Activated naive CD4-positive, alpha-beta T cell treated with anti-CD3 and anti-CD28 coated beads, Interleukin-2, amount 50 U/mL, for 24 hours (primary cell): Measurements from ENCODE around the gene NUDT13.

ENCODE experiments used
- H3K27ac Mint-ChIP-seq: one replicate; pipeline ENCODE4 v1.8.0; 2021; ENCODE audit warnings: mild to moderate bottlenecking, mixed read lengths
- H3K27me3 Mint-ChIP-seq: one replicate; pipeline ENCODE4 v1.8.0; 2021; ENCODE audit warnings: mixed read lengths
- H3K36me3 Mint-ChIP-seq: one replicate; pipeline ENCODE4 v1.8.0; 2021; ENCODE audit warnings: mixed read lengths
- H3K4me1 Mint-ChIP-seq: one replicate; pipeline ENCODE4 v1.8.0; 2021; ENCODE audit warnings: mixed read lengths
- H3K4me3 Mint-ChIP-seq: one replicate; pipeline ENCODE4 v1.8.0; 2021; ENCODE audit warnings: mild to moderate bottlenecking, mixed read lengths
- H3K9me3 Mint-ChIP-seq: one replicate; pipeline ENCODE4 v1.8.0; 2021; ENCODE audit warnings: mixed read lengths

NUDT13 gene

DNA sequence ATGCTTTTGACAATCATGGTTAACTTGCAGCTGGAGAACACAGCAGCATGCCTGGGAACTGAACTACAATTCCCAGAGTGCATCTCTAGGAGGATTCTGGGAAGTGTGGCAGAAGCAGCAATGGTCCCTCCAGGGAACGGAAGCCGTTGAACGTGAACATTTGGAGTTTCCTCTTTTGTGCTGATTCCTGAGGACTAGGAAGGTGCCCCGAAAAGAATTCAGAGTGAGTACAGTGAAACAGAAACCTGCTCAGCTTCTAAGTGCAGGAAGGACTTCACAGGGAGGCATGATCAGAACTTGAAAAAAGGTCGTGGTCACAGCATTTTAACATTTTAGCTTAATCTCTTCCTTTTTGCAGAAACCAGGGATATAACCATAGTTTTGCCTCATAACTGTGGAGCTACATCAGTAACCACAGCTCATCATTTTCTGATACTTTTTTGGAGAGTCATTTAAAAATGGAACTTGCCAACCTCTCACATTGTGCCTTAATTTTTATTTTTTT is at the start of gene NUDT13:
TSS of gene NUDT13 (plus strand) at position 111 of the 505 bp plus-strand sequence. CDS start 3,911 bp downstream, outside the sequence.
- Mint-ChIP-seq H3K27me3 (no peaks in the 10 kb centered on the region), H3K27ac (peak within 1 kb of the TSS; percentile 85), H3K9me3 (no peaks in the 10 kb centered on the region), H3K4me1 (peaks cover 14% of the 10 kb centered on the region), H3K4me3 (peak within 1 kb of the TSS; percentile 81), H3K36me3 (peaks cover 10% of the 10 kb centered on the region)

- Mint-ChIP-seq H3K4me3 (no peak overlapping the region), H3K4me1 (peaks cover 13% of the 10 kb centered on the region), H3K36me3 (peaks cover 2% of the 10 kb centered on the region), H3K9me3 (no peaks in the 10 kb centered on the region), H3K27ac (peak overlapping the region; percentile 82), H3K27me3 (no peaks in the 10 kb centered on the region)
These were observed 49.3 kb upstream of the NUDT13 start for GRCh38 chr10:73060738-73061635.

GRCh38 chr10:73061743-73062142 is 48.5 kb upstream of the NUDT13 start:
- no peaks in the 10 kb centered on the region for H3K27me3 Mint-ChIP-seq
- H3K27ac Mint-ChIP-seq = no peak overlapping the region
- H3K9me3 Mint-ChIP-seq = no peaks in the 10 kb centered on the region
- no peak overlapping the region for H3K4me3 Mint-ChIP-seq
- peaks cover 2% of the 10 kb centered on the region for H3K36me3 Mint-ChIP-seq
- peaks cover 13% of the 10 kb centered on the region for H3K4me1 Mint-ChIP-seq

DNA sequence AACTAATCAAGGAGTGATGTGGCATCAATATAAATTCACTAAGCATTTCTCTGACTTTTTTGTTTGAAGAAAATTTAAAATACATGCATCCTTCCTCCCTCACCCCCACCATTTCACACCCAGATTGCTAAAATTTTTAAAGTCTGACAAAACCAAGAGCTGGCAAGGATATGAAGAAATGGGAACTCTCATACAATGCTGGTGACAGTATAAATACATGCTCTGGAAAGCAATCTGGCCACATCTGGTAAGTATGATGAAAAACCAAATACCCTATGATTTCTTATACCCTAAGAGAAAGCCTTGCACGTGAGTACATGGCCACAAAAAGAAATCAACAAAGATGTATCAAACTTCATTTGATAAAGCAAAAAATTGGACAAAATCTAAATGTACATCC is 44.8 kb upstream of the NUDT13 start:
- no peaks in the 10 kb centered on the region for H3K27me3 Mint-ChIP-seq
- H3K9me3 Mint-ChIP-seq = no peaks in the 10 kb centered on the region
- H3K4me1 Mint-ChIP-seq = peaks cover 9% of the 10 kb centered on the region
- no peak overlapping the region for H3K27ac Mint-ChIP-seq
- H3K36me3 Mint-ChIP-seq = peaks cover 4% of the 10 kb centered on the region
- H3K4me3 Mint-ChIP-seq = no peak overlapping the region

DNA sequence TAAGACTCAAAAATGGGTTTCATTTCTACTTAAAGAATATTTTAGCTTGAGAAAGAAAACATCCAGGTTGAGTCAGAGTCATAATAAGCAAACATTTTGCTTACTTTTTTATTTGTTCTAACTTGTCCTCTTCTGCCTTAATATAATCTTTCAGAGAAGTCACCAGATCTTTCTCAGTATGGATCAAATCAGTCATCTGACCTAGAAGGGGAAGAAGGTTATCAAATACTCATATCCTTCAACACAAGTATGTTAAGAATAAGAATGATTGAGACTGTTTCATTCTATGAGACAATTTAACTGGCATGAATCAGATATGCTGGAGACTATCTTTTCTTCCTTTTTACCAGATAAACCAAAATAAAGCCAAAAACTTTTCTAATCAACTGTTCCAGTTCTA is 36.6 kb upstream of the NUDT13 start:
- Mint-ChIP-seq H3K27ac (no peak overlapping the region), H3K36me3 (peaks cover 11% of the 10 kb centered on the region)

DNA sequence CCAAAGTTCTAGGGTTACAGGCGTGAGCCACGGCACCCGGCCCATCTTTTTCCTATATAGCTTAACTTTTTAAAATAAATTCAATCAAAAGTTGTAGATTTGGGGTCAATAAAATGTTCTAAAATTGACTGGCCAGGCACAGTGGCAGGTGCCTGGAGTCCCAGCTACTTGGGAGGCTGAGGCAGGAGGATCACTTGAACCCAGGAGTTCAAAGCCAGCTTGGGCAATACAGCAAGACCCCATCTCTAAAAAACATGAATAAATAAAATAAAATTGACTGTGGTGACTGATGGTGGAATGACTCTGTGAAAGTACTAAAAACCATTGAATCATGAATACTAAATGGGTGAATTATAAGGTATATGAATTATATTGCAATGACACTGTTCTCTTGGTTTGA is 34.4 kb upstream of the NUDT13 start:
- Mint-ChIP-seq H3K27me3 (no peaks in the 10 kb centered on the region), H3K27ac (no peak overlapping the region), H3K9me3 (no peaks in the 10 kb centered on the region), H3K36me3 (peaks cover 11% of the 10 kb centered on the region), H3K4me1 (peaks cover 11% of the 10 kb centered on the region), H3K4me3 (no peak overlapping the region)

More for the DNA sequence above, 36.6 kb upstream of the NUDT13 start:
- Mint-ChIP-seq H3K4me3 (no peak overlapping the region), H3K9me3 (no peaks in the 10 kb centered on the region), H3K27me3 (no peaks in the 10 kb centered on the region), H3K4me1 (peaks cover 7% of the 10 kb centered on the region)

- H3K36me3 Mint-ChIP-seq = peaks cover 11% of the 10 kb centered on the region
- H3K27me3 Mint-ChIP-seq = no peaks in the 10 kb centered on the region
- H3K4me1 Mint-ChIP-seq = peaks cover 11% of the 10 kb centered on the region
- no peak overlapping the region for H3K4me3 Mint-ChIP-seq
- H3K9me3 Mint-ChIP-seq = no peaks in the 10 kb centered on the region
- peak overlapping the region; percentile 47 for H3K27ac Mint-ChIP-seq
These were observed 33.7 kb upstream of the NUDT13 start for GRCh38 chr10:73076360-73077183.

GRCh38 chr10:73079779-73080541 is 30.3 kb upstream of the NUDT13 start:
- Mint-ChIP-seq H3K4me3 (no peak overlapping the region), H3K27me3 (no peaks in the 10 kb centered on the region), H3K36me3 (no peaks in the 10 kb centered on the region), H3K9me3 (no peaks in the 10 kb centered on the region), H3K4me1 (peaks cover 24% of the 10 kb centered on the region), H3K27ac (no peak overlapping the region)

DNA sequence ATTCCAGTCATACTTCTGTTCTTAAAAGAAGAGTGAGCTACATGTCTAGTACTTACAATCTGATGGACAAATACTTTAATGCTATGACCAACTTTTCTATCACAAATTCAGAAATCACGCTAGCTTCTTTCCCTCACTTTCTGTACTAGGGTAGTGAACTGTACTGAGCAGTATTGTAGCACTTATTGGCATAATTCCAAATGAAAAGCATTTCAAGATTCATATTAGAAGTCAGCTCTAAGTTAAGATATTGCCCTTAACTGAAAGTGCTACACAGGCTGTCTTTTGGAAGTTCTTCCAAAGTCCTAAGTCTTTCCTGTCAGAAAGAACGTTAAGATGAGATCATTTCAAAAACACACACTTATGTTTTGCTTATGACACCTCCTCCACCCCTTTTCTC is 27.0 kb upstream of the NUDT13 start:
- H3K9me3 Mint-ChIP-seq = no peaks in the 10 kb centered on the region
- H3K36me3 Mint-ChIP-seq = no peaks in the 10 kb centered on the region
- H3K4me3 Mint-ChIP-seq = no peak overlapping the region
- no peaks in the 10 kb centered on the region for H3K27me3 Mint-ChIP-seq
- H3K27ac Mint-ChIP-seq = peak overlapping the region; percentile 91
- H3K4me1 Mint-ChIP-seq = peaks cover 20% of the 10 kb centered on the region

- Mint-ChIP-seq H3K27me3 (no peaks in the 10 kb centered on the region), H3K9me3 (no peaks in the 10 kb centered on the region), H3K36me3 (no peaks in the 10 kb centered on the region), H3K4me3 (no peak overlapping the region), H3K4me1 (peaks cover 20% of the 10 kb centered on the region), H3K27ac (no peak overlapping the region)
These were observed 26.0 kb upstream of the NUDT13 start for GRCh38 chr10:73084209-73084608.

- H3K36me3 Mint-ChIP-seq = peaks cover under 1% of the 10 kb centered on the region
- peaks cover 21% of the 10 kb centered on the region for H3K4me1 Mint-ChIP-seq
- H3K27me3 Mint-ChIP-seq = no peaks in the 10 kb centered on the region
- H3K27ac Mint-ChIP-seq = no peak overlapping the region
- no peaks in the 10 kb centered on the region for H3K9me3 Mint-ChIP-seq
- no peak overlapping the region for H3K4me3 Mint-ChIP-seq
These were observed 23.4 kb upstream of the NUDT13 start for GRCh38 chr10:73086816-73087215.

GRCh38 chr10:73088304-73088703 is 22.0 kb upstream of the NUDT13 start:
- peaks cover 1% of the 10 kb centered on the region for H3K36me3 Mint-ChIP-seq
- H3K4me3 Mint-ChIP-seq = no peak overlapping the region
- no peaks in the 10 kb centered on the region for H3K9me3 Mint-ChIP-seq
- peaks cover 19% of the 10 kb centered on the region for H3K4me1 Mint-ChIP-seq
- no peak overlapping the region for H3K27ac Mint-ChIP-seq
- no peaks in the 10 kb centered on the region for H3K27me3 Mint-ChIP-seq

DNA sequence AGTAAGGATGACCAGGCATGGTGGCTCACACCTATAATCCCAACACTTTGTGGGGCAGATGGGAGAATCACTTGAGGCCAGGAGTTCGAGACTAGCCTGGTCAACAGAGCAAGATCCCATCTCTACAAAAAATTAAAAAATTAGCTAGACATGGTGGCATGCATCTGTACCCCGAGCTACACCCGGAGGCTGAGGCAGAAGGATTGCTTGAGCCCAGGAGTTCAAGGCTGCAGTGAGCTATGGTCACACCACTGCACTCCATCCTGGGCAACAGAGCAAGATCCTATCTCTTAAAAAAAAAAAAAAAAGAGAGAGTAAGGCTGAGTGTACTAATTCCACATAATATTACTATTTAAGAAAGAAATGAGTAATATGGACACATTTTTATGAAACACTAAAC is 17.4 kb upstream of the NUDT13 start:
- Mint-ChIP-seq H3K9me3 (no peaks in the 10 kb centered on the region), H3K27ac (no peak overlapping the region), H3K4me1 (peaks cover 42% of the 10 kb centered on the region), H3K27me3 (no peaks in the 10 kb centered on the region), H3K4me3 (peak overlapping the region; percentile 27), H3K36me3 (peaks cover 1% of the 10 kb centered on the region)

DNA sequence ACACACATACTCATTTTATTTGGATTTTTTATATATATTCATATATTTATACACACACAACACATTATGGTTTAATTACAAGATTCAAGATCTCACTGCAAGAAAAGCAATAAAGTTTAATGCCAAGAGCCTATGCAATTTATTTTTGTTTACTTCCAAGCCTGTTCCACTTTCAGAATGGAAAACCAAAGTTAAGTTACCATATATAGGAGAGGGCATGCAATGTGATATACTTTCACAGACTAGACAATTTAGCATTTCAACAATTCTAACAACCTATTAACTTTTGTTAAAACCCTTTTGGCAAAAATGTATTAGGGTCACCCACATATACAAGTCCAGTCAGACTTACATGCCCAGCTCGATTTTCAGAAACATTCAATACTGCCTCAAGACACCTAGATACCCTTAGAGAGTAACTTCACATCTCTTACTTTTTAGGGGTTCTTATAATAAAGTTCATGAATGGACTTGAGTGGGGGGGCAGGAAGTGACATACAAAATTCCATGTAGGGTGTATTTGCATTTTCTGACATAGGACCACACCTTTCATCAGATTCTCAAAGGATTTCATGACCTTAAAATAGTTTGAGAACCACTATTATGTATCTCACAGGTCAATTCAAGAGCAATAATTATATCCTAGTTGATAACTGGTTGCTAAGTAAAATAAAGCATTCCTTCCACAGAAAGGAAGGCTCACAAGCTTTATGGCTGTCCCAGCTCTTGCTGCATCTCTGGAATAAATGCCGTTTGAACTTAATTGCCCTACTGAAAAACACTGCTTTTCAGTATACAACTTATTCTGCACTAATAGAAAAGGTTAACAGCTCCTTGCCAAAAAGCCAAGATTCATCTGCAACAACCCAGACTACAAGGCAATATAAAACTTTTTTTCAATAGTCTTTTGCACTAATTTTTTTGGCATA is 16.1 kb upstream of the NUDT13 start:
- Mint-ChIP-seq H3K4me1 (peaks cover 44% of the 10 kb centered on the region), H3K27ac (no peak overlapping the region), H3K9me3 (no peaks in the 10 kb centered on the region), H3K36me3 (peaks cover 1% of the 10 kb centered on the region), H3K27me3 (no peaks in the 10 kb centered on the region), H3K4me3 (peak overlapping the region; percentile 98)
